Neural cell (in vitro differentiated cells): ENCODE results near the gene TESK1.

Source experiments
- CTCF ChIP-seq: fragments of 450-650 bp; IDR thresholded peaks from 2 replicates; pipeline ENCODE4 v1.5.1; 2014; ENCODE audit warnings: antibody characterized with exemption, mild to moderate bottlenecking, moderate library complexity; ENCODE audit not compliant: poor library complexity, severe bottlenecking
- POLR2AphosphoS5 ChIP-seq: IDR thresholded peaks from 2 replicates; pipeline ENCODE4 v1.6.1; 2012
- TAF1 ChIP-seq: IDR thresholded peaks from 2 replicates; pipeline ENCODE4 v1.6.1; 2012; ENCODE audit warnings: low read depth

DNA sequence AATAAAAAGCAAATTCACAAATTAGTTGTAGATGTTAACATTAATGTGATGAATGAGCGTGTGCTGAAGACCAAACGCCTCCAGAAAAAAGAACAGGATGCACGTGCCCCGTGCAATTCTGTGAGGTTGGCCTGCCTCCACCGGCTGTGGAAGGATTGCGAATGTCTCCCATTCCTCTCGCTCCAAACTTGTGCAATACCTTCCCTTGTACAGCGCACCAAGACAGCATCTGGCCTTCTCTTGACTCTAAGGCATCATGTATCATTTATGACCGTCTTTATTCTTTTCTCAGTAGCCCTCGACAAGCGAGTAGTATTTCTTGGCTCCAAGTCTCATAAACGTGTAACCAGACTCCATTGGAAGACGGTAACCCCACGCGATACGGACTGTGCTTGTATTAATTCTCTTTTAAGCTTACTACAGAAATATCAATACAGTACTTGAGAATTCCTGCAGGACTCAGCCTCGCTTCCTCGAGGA lies 1.5 kb upstream of the TESK1 start:
- TF ChIP-seq TAF1: no peak
- no peak for TF ChIP-seq POLR2AphosphoS5
- no peak for TF ChIP-seq CTCF
